ENCODE results near the gene DISC1.
"Not testable (repeated sequence)": the region's sequence is repeated elsewhere in the genome, so short reads cannot be mapped to it uniquely, and the experiment has no call there.

The DISC1 gene

GRCh38 chr1:231639819-231640218 is 13.2 kb downstream of the DISC1 start:
- no peak for DNase-seq

- DNase-seq: not testable (repeated sequence)
Observed at GRCh38 chr1:231641444-231641843, 14.9 kb downstream of the DISC1 start.

GRCh38 chr1:231642061-231642460 is 15.5 kb downstream of the DISC1 start:
- not testable (repeated sequence) for DNase-seq

GRCh38 chr1:231642618-231643017 is 16.0 kb downstream of the DISC1 start:
- no peak for DNase-seq

GRCh38 chr1:231643071-231643934 is 16.7 kb downstream of the DISC1 start:
- DNase-seq: no peak

GRCh38 chr1:231643935-231644237 is 17.3 kb downstream of the DISC1 start:
- DNase-seq: no peak

- DNase-seq: not testable (repeated sequence)
Observed at GRCh38 chr1:231645634-231646033, 19.0 kb downstream of the DISC1 start.

GRCh38 chr1:231646165-231646564 is 19.6 kb downstream of the DISC1 start:
- not testable (repeated sequence) for DNase-seq

GRCh38 chr1:231651621-231652260 is 25.2 kb downstream of the DISC1 start:
- not testable (repeated sequence) for DNase-seq

- DNase-seq: no peak
Observed at GRCh38 chr1:231653632-231654031, 27.0 kb downstream of the DISC1 start.

- DNase-seq: no peak
Observed at GRCh38 chr1:231656741-231657140, 30.2 kb downstream of the DISC1 start.

GRCh38 chr1:231658223-231658622 is 31.6 kb downstream of the DISC1 start:
- not testable (repeated sequence) for DNase-seq

- DNase-seq: no peak
Observed at GRCh38 chr1:231660198-231660597, 33.6 kb downstream of the DISC1 start.

- DNase-seq: no peak
Observed at GRCh38 chr1:231663211-231663792, 36.7 kb downstream of the DISC1 start.

- no peak for DNase-seq
Observed at GRCh38 chr1:231665101-231665500, 38.5 kb downstream of the DISC1 start.

- no peak for DNase-seq
Observed at GRCh38 chr1:231665726-231666125, 39.1 kb downstream of the DISC1 start.

- no peak for DNase-seq
Observed at GRCh38 chr1:231666220-231666936, 39.8 kb downstream of the DISC1 start.

- no peak for DNase-seq
Observed at GRCh38 chr1:231666937-231667608, 40.5 kb downstream of the DISC1 start.

- DNase-seq: no peak
Observed at GRCh38 chr1:231667896-231668506, 41.4 kb downstream of the DISC1 start.

GRCh38 chr1:231668826-231669225 is 42.2 kb downstream of the DISC1 start:
- no peak for DNase-seq

GRCh38 chr1:231669864-231670621 is 43.5 kb downstream of the DISC1 start:
- DNase-seq: not testable (repeated sequence)

GRCh38 chr1:231670755-231671154 is 44.2 kb downstream of the DISC1 start:
- DNase-seq: no peak
